HL-60/S4 treated with retinoic acid at 250 ng/mL for 4 days and 3 days (cell line): ENCODE measurements around the gene IL5.
"Not testable (repeated sequence)": the region's sequence is repeated elsewhere in the genome, so short reads cannot be mapped to it uniquely, and the experiment has no call there.

Source experiments
- in situ Hi-C: fragments of 300-500 bp; cut with MboI; formaldehyde crosslinking; loops from 2 replicates; pipeline ENCODE4 v1.7.0; 2022; ENCODE audit warnings: low sequenced_read_pairs

IL5 gene

GRCh38 chr5:132530946-132531345 is 12.4 kb downstream of the IL5 start:
- in situ Hi-C loops, result no loop called here

GRCh38 chr5:132528866-132529634 is 14.3 kb downstream of the IL5 start:
- in situ Hi-C loops, result no loop called here

DNA sequence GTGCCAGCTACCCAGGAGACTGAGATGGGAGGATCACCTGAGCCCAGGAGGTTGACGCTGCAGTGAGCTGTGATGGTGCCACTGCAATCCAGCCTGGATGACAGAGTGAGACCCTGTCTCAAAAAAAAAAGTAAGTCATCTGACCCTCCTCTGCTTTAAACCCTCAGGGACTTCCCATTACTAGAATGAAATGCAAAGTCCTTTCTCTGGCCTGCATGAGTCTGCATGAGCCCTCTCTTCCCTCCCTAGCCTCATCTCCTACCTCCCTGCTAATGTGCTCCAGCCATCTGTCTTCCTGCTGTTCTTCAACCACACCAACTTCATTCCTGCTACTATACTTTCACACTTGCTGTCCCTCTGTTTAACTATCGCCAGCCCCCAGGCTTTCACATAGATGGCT is 15.3 kb downstream of the IL5 start:
- in situ Hi-C loops, result no loop called here

DNA sequence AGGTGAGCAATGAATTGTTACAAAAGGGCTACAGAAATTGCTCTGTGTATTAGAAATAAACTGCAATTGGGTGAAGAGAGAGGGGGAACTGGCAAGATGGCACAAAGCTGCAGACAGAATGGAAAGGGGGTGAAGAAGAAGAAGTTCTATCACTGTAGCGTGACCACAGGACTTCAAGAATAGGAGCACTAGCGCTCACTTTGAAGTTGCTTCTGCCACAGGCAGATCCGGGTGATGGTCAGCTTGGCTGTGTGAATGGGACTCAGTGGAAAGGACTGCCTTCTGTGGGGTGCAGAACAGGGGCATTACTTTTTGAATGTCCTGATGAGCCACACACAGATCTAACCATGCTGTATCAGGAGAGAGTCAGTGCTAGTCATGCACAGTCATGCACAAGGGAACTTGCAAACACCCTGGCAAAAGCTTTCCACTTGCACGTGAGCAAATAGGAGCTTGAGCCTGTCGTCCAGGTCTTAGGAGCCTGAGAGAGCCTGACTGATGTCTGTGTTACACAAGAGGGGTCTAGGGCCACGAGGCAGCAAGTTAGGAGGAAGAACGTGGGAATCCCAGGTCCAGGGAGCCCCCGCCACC is 16.3 kb downstream of the IL5 start:
- in situ Hi-C loops, result no loop called here

DNA sequence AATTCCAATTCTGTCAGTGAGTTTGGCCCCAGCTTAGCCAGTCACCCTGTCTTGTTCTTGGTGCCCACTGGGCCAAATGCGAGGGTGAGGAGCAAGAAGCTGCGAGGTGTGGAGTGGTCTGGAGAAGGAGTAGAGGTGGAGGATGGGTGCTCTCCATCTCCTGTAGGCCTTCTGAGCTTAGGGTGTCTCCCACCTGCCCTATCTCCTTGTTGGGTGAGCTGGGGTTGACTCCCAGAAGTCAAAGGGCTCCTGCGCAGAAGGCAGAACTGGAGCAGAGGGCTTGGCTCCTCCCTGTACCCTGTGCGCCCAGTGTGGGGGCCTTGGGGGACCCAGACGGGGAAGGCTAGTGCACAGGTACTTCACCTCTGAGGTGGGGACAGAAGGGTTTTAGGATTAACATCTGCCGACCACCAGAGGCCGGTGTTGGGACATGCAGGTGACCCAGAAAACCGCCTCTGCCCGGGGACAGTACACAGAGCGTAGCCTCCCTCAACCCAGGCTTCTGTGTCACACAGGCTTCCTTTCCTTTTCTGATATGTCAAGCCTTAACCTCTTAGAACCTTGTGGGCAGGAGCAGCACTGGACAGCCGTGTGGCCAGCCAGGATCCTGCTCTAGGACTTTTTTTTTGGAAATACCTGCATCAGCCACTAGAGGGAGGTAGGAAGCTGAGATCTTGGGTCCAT is 16.9 kb downstream of the IL5 start:
- in situ Hi-C loops, result no loop called here

- in situ Hi-C loops, result no loop called here
Observed at GRCh38 chr5:132525299-132525724, 18.0 kb downstream of the IL5 start.

- in situ Hi-C loops, result not testable (repeated sequence)
Observed at GRCh38 chr5:132524877-132525276, 18.4 kb downstream of the IL5 start.

GRCh38 chr5:132522067-132522466 is 21.3 kb downstream of the IL5 start:
- in situ Hi-C loops, result not testable (repeated sequence)

GRCh38 chr5:132513618-132514336 is 29.5 kb downstream of the IL5 start:
- in situ Hi-C loops, result not testable (repeated sequence)

DNA sequence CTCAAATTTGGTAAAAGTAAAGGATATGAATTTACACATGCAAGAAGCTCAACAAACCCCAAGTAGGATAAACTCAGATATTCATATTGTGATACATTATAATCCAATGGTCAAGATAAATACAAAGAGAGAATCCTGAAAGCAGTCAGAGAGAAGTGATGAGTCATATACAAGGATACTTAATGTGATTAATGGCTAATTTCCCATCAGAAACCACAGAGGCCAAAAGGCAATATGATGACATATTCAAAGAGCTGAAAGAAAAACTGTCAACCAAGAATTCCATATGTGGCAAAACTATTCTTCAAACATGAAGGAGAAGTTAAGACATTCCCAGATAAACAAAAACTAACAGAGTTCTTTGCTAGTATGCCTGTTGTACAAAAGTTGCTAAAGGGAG is 33.2 kb downstream of the IL5 start:
- in situ Hi-C loops, result no loop called here

DNA sequence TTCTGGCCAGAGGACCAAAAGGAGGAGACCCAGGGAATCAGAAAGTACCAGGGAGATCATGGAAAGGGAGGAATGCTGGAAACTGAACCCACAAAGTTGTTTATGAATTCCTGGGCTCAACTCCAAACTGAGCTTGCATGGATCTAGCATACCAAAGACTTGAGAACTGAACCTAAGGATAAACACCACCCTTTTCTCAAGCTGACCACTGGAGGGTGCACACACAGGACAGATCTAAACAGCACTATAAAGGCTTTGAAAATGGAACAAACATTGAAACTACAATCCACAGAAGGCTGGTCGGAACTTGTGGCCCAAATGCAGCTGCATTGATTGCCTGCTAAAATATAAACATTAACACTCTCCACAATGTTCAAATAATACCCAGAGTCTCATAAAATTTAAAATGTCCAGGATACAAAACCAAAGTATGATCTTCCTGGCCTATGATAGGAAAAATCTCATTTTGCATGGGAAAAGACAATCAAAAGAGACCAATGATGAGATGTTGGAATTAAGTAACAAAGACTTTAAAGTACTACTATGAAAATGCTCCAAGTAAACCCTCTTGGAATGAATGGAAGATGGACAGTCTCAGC is 37.1 kb downstream of the IL5 start:
- in situ Hi-C loops, result no loop called here

GRCh38 chr5:132505641-132506040 is 37.7 kb downstream of the IL5 start:
- in situ Hi-C loops, result no loop called here

GRCh38 chr5:132504746-132505145 is 38.6 kb downstream of the IL5 start:
- in situ Hi-C loops, result no loop called here

- in situ Hi-C loops, result no loop called here
Observed at GRCh38 chr5:132503244-132503643, 40.1 kb downstream of the IL5 start.

DNA sequence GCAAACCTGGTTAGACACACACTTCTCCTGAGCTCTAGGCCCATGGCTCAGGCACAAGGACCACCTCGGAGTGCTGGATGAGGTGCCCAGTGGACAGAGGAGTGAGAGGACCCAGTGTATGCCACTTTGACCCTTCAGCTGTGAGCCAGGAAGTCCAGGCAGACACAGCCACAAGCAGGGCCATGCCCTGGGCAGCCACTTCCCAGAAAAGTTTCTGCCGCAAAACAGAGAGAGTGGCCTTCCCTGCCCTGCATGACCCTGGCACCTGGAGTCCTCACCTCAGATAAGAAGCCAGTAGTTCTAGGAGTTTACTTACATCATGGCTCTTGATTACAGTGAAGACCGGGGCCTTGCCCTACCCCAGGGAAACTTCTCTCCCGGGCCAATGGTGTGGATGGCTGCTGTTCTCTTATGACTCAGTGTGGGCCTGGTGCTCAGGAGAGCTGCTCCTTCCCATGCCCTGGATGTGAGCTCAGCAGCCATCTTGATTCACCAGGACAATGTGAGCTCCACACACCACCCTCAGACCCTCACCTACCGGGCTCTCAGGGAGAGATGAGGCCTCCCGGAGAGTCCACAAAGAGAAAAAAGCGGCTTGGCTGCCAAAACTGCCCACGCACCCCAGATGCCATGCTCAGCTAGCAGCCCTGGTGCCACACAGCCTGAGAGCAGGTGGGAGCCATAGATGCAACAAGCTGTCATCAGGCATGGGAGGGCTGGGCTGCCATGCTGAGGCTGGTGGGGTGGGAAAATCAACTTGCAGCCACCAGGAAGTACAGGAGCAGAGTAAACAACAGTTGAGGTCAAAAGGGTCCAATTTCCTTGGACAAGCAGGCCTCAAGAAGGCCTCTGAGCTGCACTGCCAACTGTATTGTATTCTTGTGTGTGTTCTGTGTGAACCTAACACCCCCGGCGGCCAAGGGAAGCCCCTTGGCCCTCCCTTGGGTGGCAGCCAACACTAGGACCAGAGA is 41.1 kb downstream of the IL5 start:
- in situ Hi-C loops, result no loop called here

GRCh38 chr5:132501629-132501956 is 41.7 kb downstream of the IL5 start:
- in situ Hi-C loops, result no loop called here

GRCh38 chr5:132500931-132501628 is 42.2 kb downstream of the IL5 start:
- in situ Hi-C loops, result no loop called here

GRCh38 chr5:132500244-132500930 is 42.9 kb downstream of the IL5 start:
- in situ Hi-C loops, result no loop called here
